ENCODE measurements around the gene ATP6V0A4. TPM values are rescaled to one million over a fixed set of nuclear protein-coding genes. Genes with fewer than 3 reads are reported as not detected.

Gene ATP6V0A4
- total RNA-seq, 1 donor from 2014 or later = not detected

GRCh38 chr7:138832966-138833365, 35.0 kb upstream of the ATP6V0A4 start:
- H3K27me3 Mint-ChIP-seq (ENCODE audit: unreplicated experiment) = no peaks in the 10 kb centered on the region
- H3K4me3 Mint-ChIP-seq (ENCODE audit: unreplicated experiment) = no peak overlapping the region
- no peak for DNase-seq (ENCODE audit: low spot score)
- H3K4me1 Mint-ChIP-seq (ENCODE audit: unreplicated experiment) = peaks cover 22% of the 10 kb centered on the region
- H3K36me3 Mint-ChIP-seq (ENCODE audit: low read depth, unreplicated experiment) = peaks cover 5% of the 10 kb centered on the region
- TF ChIP-seq CTCF (IDR thresholded peaks at IDR 0.05; ENCODE audit: unreplicated experiment) = no peak
- H3K9me3 Mint-ChIP-seq (ENCODE audit: unreplicated experiment) = no peaks in the 10 kb centered on the region
- no peak overlapping the region for H3K27ac Mint-ChIP-seq (ENCODE audit: unreplicated experiment)

DNA sequence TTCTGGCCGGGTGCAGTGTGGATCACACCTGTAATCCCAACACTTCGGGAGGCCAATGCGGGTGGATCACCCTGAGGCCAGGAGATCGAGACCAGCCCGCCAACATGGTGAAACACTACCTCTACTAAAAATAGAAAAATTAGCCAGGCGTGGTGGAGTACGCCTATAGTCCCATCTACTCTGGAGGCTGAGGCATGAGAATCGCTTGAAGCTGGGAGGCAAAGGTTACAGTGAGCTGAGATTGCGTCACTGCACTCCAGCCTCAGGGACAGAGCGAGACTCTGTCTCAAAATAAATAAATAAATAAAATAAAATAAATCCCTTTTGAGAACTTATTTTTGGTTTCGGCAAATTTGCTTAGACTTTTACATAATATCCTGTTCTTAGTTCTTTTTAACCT, 31.3 kb upstream of the ATP6V0A4 start:
- no peaks in the 10 kb centered on the region for H3K9me3 Mint-ChIP-seq (ENCODE audit: unreplicated experiment)
- no peak overlapping the region for H3K4me3 Mint-ChIP-seq (ENCODE audit: unreplicated experiment)
- H3K36me3 Mint-ChIP-seq (ENCODE audit: low read depth, unreplicated experiment) = peaks cover under 1% of the 10 kb centered on the region
- H3K4me1 Mint-ChIP-seq (ENCODE audit: unreplicated experiment) = peaks cover 15% of the 10 kb centered on the region
- H3K27ac Mint-ChIP-seq (ENCODE audit: unreplicated experiment) = no peak overlapping the region
- DNase-seq (ENCODE audit: low spot score) = no peak
- TF ChIP-seq CTCF (IDR thresholded peaks at IDR 0.05; ENCODE audit: unreplicated experiment) = no peak
- no peaks in the 10 kb centered on the region for H3K27me3 Mint-ChIP-seq (ENCODE audit: unreplicated experiment)

DNA sequence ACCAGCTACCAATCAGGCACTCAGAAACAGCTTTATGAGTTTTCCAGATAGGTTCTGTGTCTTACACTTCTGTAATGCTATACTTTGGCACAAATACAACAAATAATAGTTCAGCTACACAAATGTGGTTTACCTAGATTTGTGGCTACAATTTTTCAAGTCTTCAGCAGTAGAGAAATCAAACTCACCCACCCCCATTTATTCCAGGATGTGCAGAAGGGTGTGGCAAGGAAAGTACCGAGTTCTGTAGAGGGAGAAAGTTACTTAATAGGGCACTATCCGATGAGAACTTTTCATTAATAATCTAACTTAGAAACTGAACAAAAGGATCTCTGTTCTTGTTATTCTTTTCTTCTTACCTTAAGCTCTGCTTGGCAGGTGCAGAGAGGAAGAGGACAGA, 30.3 kb upstream of the ATP6V0A4 start:
- no peak for TF ChIP-seq CTCF (IDR thresholded peaks at IDR 0.05; ENCODE audit: unreplicated experiment)
- Mint-ChIP-seq H3K36me3 (ENCODE audit: low read depth, unreplicated experiment) (no peaks in the 10 kb centered on the region), H3K4me3 (ENCODE audit: unreplicated experiment) (no peak overlapping the region), H3K4me1 (ENCODE audit: unreplicated experiment) (peaks cover 6% of the 10 kb centered on the region), H3K27me3 (ENCODE audit: unreplicated experiment) (no peaks in the 10 kb centered on the region), H3K27ac (ENCODE audit: unreplicated experiment) (no peak overlapping the region), H3K9me3 (ENCODE audit: unreplicated experiment) (no peaks in the 10 kb centered on the region)
- DNase-seq (ENCODE audit: low spot score) = no peak

GRCh38 chr7:138825049-138825721, 27.2 kb upstream of the ATP6V0A4 start:
- no peaks in the 10 kb centered on the region for H3K27me3 Mint-ChIP-seq (ENCODE audit: unreplicated experiment)
- DNase-seq (ENCODE audit: low spot score) = no peak
- H3K27ac Mint-ChIP-seq (ENCODE audit: unreplicated experiment) = no peak overlapping the region

More at GRCh38 chr7:138825049-138825721, 27.2 kb upstream of the ATP6V0A4 start:
- Mint-ChIP-seq H3K4me1 (ENCODE audit: unreplicated experiment) (no peaks in the 10 kb centered on the region), H3K9me3 (ENCODE audit: unreplicated experiment) (no peaks in the 10 kb centered on the region), H3K36me3 (ENCODE audit: low read depth, unreplicated experiment) (no peaks in the 10 kb centered on the region), H3K4me3 (ENCODE audit: unreplicated experiment) (no peak overlapping the region)
- TF ChIP-seq CTCF (IDR thresholded peaks at IDR 0.05; ENCODE audit: unreplicated experiment) = no peak
